ENCODE measurements around the gene GCNA.
A peak's percentile ranks its signal among the peaks of the same experiment; 100 is the strongest.

GCNA gene

DNA sequence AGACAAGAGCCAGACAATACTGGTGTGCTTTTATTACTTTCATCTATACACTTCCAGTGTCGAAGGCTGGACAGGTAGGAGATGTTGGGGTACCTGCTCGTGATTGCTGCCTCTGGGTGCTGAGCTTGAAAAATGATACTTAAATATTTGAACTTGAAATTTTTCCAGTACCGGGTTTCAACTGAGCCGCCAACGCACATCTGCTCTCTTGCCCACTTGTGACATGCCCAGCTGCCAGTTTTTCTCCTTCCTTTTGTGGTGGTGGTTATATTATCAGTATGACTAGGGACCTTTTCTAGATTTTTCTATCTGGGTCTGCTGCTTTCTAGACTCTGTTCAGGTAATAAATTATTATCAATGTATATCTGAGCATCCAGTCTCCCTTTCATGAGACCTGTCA is 42.0 kb upstream of the GCNA start:
- FAIRE-seq, result no peak
- TF ChIP-seq CTCF (IDR thresholded peaks at IDR 0.05; ENCODE audit: insufficient read depth, missing control alignments), result no peak

DNA sequence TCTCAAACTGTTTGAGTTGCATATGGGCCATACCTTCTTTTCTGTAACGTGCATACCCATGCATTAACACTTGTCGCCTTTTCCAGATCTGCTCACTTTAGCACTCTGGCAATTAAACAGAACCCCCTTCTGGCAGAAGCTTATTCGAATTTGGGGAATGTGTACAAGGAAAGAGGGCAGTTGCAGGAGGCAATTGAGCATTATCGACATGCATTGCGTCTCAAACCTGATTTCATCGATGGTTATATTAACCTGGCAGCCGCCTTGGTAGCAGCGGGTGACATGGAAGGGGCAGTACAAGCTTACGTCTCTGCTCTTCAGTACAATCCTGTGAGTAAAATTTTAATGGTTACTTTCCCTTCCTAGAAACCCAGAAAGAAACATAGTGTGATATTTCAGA is 40.5 kb upstream of the GCNA start:
- no peak for FAIRE-seq
- TF ChIP-seq CTCF (IDR thresholded peaks at IDR 0.05; ENCODE audit: insufficient read depth, missing control alignments), result no peak
- DNase-seq (ENCODE audit: insufficient read length, low spot score), result no peak

More for the DNA sequence above, 42.0 kb upstream of the GCNA start:
- no peak for DNase-seq (ENCODE audit: insufficient read length, low spot score)

GRCh38 chrX:71540801-71541200 is 37.4 kb upstream of the GCNA start:
- no peak for DNase-seq (ENCODE audit: insufficient read length, low spot score)
- FAIRE-seq, result no peak
- TF ChIP-seq CTCF (IDR thresholded peaks at IDR 0.05; ENCODE audit: insufficient read depth, missing control alignments), result no peak

GRCh38 chrX:71541210-71542022 is 36.8 kb upstream of the GCNA start:
- no peak for TF ChIP-seq CTCF (IDR thresholded peaks at IDR 0.05; ENCODE audit: insufficient read depth, missing control alignments)
- DNase-seq (ENCODE audit: insufficient read length, low spot score), result no peak
- FAIRE-seq, result peak; percentile 38

GRCh38 chrX:71542411-71542810 is 35.8 kb upstream of the GCNA start:
- no peak for FAIRE-seq
- DNase-seq (ENCODE audit: insufficient read length, low spot score), result no peak
- TF ChIP-seq CTCF (IDR thresholded peaks at IDR 0.05; ENCODE audit: insufficient read depth, missing control alignments), result no peak

DNA sequence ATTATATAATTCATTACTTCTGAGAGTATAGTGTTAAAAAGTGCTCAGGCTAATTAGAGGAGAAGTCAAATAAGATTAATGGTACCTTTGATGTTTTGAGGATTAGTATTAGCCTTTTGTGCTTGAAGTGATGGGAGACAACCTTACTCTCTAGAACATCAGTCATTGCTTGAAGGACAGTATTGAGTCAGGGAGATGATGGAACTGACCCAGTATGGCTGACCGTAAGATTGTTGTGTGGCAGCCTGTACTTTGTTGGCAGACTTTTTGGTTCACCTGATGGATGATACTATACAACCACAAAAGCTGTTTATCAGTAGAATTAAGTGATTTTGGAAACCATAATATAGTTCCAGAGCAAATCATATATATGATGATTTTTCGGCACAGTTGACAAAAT is 35.4 kb upstream of the GCNA start:
- TF ChIP-seq CTCF (IDR thresholded peaks at IDR 0.05; ENCODE audit: insufficient read depth, missing control alignments), result no peak
- DNase-seq (ENCODE audit: insufficient read length, low spot score) (no peak), FAIRE-seq (peak; percentile 84)

DNA sequence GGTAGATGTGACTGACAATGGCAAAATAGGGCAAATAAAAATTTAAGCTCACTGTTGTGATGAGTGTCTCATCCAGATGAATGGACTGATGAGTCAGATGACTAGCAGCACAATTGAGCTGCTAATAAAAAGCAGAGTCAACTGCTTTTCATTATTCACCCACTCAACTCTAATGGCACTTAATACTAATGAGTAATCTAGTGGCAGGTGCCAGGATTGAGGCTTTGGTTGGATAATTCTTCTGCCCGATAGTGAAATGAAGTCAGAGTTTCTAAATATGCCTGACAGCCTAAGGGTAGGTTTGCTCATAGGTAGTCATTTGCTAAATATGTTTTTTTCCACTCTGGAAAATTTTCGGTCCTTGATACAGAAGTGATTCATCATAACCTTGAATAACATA is 34.9 kb upstream of the GCNA start:
- no peak for FAIRE-seq
- no peak for TF ChIP-seq CTCF (IDR thresholded peaks at IDR 0.05; ENCODE audit: insufficient read depth, missing control alignments)
- DNase-seq (ENCODE audit: insufficient read length, low spot score), result no peak
